Measurements from ENCODE around the gene EPB41L3.
A peak's percentile ranks its signal among the peaks of the same experiment; 100 is the strongest.
"Not testable (repeated sequence)": the region's sequence is repeated elsewhere in the genome, so short reads cannot be mapped to it uniquely, and the experiment has no call there.

The EPB41L3 gene

DNA sequence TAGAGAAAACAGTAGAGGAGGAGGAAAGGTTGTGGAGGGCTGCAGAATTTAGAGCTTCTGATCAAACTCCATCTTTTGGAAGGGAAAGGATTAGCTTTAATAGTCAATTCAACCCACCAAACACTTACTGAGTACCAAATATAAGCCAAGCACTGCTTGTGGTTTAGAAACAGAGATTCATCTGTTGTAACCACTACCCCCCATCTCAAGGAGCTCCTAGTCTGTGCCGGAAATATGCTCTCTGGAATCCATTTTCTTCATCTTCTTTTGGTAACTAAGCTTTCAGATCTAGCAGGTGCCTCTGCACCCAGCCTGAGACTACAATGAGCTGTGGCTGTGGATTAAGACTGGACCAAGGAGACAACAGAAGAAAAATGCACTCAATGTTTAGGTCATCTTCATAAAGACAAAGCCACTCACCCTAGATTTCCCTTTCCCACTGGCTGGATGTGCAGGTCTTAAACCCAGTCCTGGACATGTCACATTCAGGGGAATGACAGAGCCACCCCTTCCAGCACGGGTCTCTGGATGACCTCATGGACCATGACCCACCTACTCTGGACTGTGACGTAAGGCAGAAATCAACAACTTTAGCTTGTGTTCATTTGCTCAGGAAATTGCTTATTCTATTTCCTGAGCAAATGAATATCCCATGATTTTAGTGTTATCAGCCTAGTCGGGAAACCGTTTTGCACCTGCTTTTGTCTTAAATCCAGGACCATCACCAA, 52.9 kb downstream of the EPB41L3 start:
- no peak for DNase-seq

DNA sequence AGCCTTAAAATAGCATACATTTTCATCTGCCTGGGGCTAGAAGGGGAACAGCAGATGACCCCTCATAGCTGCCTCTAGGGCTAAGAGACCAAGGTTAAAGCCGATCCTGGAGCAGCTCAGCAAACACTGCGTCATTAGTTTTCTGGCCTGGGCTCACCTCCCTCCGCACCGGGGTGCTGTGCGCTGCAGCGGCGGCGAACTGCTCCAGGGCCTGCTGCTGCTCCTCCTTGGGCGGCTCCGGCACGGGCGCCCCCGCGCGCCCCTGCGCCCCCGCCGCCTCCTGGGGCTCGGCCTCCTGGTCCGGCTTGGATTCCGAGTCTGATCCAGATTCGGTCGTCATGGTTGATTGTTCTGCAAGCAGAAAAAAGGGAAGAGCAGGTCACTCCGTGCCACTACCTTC, 55.0 kb downstream of the EPB41L3 start:
- no peak for DNase-seq

DNA sequence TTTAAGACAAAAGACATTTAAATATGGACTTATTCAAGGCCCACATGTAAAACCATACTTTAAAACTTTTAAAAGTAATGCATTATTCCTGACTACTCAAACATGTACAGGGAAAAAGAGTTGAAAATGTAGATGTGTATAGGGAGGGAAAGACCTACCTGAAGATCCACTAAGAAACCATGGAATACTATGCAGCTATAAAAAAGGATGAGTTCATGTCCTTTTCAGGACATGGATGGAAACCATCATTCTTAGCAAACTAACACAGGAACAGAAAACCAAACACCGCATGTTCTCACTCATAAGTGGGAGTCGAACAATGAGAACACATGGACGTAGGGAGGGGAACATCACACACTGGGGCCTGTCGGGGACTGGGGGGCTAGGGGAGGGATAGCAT, 55.8 kb downstream of the EPB41L3 start:
- not testable (repeated sequence) for DNase-seq

DNA sequence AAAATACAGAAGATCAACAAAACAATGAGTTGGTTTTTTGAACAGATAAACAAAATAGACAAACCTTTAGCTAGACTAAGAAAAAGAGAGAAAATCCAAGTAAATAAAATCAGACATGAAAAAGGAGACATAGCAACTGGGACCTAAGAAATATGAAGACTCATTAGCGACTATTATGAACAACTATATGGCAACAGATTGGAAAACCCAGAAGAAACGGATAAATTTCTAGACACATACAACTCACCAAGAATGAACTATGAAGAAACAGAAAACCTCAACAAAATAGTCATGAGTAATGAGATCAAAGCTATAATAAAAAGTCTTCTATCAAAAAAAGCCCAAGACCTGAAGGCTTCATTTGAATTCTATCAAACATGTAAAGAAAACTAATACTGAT, 59.3 kb downstream of the EPB41L3 start:
- DNase-seq: no peak

DNA sequence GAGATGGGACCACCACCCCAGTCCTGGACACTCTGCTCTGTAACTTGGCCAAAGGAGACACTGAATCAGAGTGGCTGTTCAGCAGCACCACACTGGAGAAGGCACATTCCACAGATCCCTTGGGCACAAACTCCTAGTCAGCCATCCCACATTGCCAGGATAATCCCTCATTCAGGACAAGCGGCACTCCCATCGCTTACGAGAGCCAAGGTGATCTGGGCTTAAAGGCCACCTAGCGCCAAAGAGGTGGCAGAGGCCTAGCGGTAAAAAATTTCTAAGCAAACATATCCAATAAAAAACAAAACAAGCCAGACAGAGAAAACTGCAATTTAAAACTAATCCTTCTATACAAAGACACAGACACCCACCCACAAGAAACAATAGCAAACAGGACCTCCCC, 62.2 kb downstream of the EPB41L3 start:
- DNase-seq: no peak

DNA sequence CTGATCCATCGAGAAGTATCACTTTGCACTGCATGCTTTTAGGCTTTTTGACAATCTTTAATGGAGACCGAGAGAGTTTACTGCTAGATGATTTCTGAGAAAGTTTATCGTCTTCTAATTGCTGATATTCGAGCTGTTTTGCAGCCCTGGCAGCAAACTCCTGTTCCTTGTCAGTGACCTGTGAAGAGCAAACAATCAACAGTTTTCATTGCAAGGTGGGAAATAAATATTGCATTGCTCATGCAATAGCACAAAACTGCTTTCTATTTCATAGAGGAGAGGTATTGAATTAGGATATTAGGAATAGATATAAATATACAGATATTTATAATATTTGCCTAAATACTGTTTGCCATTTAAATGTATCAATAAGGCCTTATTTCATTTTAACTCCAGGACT, 65.5 kb downstream of the EPB41L3 start:
- no peak for DNase-seq

DNA sequence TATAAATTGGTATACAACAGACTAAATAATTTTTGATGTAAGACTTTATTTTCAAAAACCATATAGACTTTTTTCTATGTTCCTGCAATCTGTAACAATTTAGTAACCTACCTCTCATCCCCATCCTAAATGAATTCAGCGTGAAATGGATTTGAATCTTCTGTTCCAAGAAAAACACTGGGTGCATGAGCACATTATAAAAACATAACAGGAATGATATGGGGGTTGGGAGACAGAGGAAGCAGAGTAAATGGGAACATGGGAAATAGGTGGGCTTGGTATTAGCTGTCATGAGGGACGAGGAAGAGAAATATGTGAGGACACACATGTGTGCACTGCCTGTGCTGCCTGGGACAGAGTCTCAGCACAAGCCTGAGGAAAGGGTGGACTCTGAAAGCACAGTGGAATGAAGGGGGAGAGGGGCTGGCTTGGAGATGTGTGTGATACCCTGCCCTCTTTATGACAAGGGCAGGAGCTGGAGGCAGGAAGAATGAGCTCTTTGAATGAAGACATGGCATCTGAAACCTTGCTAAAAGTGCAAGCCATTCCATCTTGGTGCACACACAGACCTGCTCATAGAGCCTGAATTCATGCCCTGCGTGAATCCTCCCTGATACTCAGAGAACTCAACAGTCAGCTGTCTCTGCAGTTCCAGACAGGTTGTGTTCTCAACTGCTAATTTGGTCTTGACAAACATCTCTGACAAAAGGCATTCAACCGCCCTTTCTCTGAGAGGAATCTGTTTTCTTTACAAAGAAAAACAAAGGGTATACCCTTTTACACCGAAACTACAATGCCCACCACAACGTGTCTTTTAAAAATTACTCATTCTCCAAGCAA, 66.6 kb downstream of the EPB41L3 start:
- no peak for DNase-seq

DNA sequence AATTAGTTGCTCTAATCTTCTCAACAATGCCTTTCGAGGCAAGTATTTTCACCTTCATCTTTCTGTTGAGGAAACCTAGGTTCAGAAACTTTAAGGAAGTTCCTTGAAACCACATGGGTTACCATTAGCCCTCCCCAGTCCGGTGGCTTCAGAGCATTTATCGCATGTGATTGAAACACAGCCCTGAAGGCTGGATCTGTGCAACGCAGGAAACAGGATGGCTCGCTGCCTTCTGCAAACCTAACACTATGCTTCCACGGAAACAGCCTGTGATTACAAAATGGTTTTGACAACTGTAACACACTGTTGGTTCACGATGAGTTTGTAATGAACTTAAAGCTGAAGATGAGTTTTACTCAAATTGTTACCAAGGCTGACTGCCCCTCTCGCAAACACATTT, 68.5 kb downstream of the EPB41L3 start:
- no peak for DNase-seq

DNA sequence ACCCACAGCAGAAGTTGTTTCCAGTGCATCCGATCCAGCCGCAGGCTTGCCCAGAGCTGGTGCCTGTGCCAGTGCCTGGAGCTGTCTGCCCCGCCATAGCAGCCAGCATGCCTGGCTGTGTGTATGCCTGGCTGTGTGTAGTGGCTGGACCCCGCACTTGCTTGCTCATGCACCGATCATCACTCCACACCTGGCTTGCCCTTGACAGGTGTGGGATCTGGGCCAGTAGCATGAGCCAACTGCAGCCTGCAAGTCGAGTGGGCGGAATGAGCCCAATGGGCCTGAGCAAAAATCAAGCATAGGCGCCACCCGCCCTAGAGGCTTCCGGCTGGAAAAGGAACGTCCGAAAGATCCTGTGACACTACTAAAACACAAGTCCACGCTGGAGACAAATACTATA, 74.5 kb downstream of the EPB41L3 start:
- DNase-seq: no peak

DNA sequence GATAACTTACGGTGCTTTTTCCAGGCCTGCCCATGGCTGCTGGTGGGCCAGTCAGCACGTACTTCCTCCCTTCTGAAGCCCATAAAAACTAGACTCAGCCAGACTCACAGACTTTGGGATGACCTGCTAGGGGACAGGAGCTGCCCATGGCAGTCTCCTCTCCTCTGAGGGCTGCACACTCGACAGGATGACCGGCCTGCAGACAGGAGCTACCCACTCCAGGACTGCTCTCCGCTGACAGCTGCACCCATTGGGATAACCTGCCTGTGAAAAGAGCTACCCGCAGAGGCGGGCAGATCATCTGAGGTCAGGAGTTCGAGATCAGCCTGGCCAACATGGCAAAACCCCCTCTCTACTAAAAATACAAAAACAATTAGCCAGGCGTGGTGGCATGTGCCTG, 75.4 kb downstream of the EPB41L3 start:
- no peak for DNase-seq

DNA sequence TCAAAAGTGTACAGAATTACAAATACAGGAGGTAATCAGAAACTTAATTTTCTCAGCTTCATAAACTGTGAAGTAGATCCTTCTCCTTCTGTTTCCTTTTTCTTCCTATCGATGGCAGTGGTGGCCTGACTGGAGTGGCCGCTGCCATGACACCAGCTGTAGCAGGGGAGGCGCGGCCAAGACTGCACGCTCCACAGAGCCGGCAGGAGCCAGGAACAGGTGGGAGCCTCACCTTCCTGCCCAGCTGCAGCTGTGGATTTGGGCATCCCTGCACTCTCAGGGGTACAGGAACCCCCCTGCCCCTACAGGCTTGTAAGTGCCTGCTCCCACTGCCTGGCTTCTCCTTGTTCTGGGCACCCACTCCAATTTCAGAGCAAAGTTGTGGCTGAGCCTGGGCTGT, 76.1 kb downstream of the EPB41L3 start:
- DNase-seq: peak in 1 of 2 experiments; percentile 6

DNA sequence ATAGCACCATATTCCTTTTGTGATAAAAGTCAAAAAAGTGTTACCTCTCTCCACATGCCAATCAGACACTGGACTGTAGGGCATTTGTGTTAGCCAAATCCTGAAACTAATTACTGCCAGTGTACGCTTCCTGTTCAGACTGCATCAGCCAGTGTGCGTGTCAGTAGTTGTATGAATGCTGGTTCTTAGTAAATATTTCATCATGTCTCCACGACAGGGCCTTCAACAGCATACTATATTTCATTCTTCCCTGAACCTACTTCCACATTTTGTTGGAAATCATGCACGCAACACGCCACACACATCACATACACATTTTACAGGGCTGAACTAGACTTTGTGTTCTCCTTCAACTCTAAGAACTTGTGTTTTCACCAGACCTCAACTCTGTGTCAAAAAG, 77.5 kb downstream of the EPB41L3 start:
- no peak for DNase-seq

DNA sequence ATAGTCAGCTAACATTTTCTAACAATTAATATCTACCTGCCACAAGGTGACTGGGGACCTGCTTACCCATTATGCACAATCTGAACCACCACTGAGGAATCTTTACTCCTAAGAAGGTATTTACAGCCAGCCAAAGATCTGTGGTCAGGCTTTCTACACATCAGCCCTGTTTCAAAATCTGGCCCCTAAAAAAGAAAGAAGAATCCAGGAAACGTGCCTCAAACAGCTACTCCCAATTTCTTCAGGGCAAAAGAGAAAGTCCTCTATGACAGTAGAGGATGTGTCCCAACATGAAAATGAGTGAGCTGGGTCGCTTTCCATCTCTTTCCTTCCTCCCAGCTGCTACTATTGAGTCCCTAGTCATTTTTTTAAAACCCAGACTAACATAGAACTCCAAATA, 79.5 kb downstream of the EPB41L3 start:
- DNase-seq: no peak

DNA sequence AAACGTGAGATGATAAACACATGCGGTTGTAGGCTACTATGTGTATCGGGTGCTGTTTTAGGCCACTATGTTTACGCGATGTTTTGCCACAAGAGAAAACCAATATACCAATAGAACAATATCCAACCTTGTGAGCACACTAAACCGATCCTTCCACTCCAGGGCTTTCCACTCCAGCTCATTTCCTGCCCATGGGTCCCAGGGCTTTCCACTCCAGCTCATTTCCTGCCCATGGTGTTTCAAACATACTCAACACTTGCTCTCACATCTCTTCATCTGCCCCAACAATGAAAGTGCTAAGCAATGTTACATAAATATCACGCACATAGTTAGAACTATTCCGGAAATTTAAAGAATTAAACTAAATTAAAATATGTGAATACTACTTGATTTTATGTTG, 80.0 kb downstream of the EPB41L3 start:
- no peak for DNase-seq

DNA sequence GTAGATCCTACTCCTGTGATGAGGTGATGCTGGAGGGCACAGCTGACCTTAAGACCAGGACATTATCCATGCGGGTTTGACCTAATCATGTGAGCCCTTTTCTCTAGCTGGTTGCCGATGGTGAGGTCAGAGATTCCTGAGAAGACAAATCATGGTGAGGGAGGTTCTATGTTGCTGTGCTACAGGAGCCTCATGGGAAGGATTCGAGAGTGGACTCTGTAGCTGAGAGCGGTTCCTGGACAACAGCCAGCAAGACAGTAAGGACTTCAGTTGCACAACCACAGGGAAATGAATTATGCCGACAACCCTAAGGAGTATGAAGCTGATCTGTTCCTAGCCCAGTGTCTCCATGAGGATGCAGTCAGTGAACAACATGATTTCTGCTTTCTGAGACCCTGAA, 80.4 kb downstream of the EPB41L3 start:
- no peak for DNase-seq

DNA sequence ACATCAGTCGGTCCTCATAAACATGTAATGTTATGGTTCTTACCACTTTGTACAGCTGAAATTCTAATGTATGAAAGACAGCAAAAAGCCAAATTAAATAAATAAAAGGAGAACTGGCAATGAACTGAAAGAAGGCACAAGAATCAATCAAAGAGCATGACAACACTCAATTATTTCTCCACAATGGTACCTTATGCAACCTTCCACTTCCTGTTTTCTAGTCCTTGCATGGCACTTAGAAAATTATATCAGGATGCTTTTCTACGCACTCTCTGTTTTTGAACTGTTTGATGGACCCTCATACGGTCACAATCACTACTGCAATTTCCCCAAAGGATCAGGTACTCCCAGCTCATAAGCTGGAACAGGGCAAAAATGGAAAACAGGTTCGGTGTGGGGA, 81.6 kb downstream of the EPB41L3 start:
- DNase-seq: no peak

DNA sequence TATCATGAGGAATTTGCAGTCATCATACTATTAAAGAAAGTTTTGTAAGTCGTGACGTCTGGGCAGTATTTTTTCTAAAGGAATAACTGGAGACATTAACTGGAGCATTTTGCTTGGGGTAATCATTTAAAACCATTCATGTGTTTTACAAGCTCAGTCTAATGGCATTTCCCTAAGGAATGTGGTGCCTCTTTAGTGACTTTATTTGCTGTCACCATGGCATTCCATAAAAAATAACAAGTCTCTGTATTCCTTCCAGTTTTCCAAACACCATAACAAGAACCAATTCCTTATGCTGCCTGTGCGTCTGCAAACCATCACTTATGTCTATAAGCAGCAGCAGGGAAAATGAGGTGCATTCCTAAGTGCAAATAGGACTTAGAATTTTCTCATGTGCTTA, 82.8 kb downstream of the EPB41L3 start:
- DNase-seq: no peak

DNA sequence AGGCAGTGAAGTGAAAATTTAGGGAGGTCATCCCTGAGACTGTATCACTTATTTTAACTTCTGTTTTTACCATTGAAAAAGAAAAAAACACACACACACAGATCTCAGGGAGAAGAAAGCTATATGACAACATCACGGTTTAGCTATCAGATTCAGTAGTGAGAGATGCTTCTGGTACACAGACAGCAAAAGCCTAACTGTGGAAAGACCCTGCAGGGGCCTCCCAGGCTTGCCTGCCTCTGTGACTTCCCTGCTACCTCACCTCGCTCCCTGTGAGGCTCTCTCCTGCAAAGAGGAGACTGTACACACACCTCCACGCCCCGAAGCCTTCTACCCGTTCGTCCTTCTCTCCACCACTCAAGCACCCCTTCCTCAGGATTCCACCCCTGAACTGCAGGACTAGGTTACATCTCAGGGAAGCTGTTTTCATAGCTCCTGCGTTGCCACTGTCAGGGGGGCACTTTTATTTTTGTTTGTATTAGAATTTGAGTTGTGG, 86.3 kb downstream of the EPB41L3 start:
- no peak for DNase-seq

DNA sequence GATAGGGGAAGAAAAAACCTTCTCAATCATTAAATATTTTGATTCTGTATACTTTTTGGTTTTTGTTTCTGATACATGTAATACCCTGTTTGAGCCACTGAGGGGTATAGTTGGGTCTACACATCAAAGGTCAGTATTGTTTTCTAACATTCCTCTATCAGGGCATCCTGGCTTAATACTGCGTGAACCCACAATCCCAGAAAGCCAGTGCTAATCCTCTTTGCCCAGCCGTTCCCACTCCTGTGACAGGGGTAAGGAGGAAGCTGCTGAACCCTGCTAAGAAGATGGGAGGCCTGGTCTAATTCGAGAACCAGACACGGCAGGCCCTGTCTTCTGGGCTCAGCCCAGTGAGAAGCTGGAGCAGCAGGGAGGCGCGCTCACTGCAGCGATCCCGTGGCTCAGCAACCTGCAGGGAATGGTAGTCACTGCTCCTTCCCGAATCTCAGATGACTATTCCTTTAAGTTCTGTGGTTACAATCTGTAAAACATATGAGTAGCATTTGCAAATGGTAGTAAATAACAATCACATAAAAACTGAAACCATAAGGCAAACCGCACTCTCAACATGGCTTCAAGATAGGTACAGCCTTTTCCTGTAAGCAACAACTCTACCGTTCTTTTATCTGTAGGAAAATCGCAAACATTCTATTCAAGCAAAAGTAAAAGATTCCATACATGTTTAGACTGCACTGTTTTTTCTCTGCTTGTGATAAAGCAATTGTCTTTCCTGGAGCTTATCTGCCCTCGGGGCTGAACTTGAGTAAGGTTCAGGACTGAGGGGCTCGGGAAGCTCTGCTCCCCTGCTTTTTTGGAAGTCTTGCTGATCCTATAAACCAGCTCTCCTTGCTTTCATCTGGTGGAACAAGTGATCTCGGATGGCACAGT, 87.0 kb downstream of the EPB41L3 start:
- DNase-seq: peak; percentile 88 to 96

DNA sequence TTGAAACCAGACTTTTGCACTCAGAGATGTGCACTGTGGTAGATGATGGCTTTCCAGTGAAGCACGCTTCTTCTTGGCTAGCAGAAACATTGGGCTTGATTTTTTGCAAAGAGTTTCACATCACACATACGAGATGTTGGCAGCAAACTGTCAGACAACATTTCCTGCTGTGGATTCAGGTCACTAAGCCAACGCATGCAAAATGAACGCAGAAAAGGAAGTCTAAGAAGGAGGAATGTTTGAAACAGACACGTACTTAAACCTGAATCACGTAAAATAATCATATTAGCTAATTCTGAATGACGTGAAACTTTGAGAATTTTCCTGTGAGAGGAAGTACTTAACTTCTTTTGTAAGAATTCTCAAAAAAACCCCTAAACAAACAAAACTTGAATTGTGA, 88.1 kb downstream of the EPB41L3 start:
- no peak for DNase-seq

DNA sequence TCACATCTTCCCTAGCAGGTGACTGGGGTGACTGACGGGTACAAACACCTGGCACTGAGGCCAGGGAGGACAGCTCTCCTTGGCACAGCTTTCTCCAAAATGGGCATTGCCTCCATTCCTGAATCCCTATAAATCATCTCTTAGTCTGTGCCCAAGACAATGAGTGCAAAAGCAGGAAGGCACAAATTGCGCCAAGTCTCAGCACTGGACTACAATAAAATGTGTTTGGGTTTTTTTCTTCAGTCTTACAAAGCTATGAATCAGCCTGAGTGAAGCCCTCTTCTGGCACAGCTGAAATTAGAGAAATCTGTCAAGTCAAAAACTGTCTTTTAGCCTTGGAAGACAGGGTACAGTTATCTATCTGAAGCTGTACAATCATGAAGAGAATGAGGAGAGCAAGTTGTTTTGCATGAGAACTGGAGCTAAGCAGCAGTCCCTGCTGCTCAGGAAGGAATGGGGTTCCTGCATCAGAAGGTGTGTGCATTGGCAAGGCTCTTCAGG, 90.8 kb downstream of the EPB41L3 start:
- no peak for DNase-seq

DNA sequence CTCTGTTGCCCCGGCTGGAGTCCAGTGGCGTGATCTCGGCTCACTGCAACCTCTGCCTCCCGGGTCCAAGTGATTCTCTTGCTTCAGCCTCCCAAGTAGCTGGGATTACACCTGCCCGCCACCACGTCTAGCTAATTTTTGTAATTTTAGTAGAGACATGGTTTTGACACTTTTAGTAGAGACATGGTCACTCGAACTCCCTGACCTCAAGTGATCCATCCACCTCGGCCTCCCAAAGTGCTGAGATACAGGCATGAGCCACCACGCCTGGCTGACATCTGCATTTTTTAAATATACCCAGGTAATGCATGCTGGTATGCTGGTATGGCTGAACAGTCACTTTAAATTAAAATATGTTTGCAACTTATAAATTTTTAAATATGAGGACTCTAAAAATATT, 91.9 kb downstream of the EPB41L3 start:
- DNase-seq: no peak

DNA sequence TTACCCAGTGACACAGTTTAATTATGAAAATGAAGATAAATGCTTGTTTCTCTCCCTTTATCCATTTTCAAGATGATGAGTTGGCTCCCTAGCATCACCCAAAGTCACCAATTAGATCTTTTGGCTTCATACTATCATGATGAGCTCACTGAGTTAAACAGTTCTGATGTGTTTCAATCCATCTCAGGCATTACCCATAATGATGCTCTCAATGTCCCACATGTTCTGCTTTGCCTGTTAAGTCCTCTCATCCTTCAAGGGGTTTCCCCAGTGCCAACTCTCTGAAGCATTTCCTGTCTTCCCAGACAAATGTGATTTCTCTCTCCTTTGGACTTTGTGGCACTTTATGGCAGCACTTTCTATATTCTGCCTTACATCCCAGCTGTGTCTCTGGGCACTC, 92.6 kb downstream of the EPB41L3 start:
- no peak for DNase-seq

All from NCI-H524 (cell line).